ENCODE data around the gene KCNV2. TPM values are rescaled to one million over a fixed set of nuclear protein-coding genes. Genes with fewer than 3 reads are reported as not detected.

Gene KCNV2
- total and polyA plus RNA-seq, 2 of the 13 experiments (the other 11 are each of a cell fraction or from before 2014, with no cell fraction given): not detected

GRCh38 chr9:2675834-2676233 is 41.5 kb upstream of the KCNV2 start (continued):
- no peak for TF ChIP-seq ZNF570 (CRISPR knock-in tag; IDR thresholded peaks at IDR 0.05; ENCODE audit: borderline replicate concordance)
- no peak for TF ChIP-seq FOXC1 (CRISPR knock-in tag; IDR thresholded peaks at IDR 0.05; ENCODE audit: borderline replicate concordance)
- TF ChIP-seq DMTF1 (CRISPR knock-in tag; IDR thresholded peaks at IDR 0.05): no peak
- TF ChIP-seq ZNF318 (CRISPR knock-in tag; IDR thresholded peaks at IDR 0.05): no peak
- no peak for TF ChIP-seq ZNF773 (CRISPR knock-in tag; IDR thresholded peaks at IDR 0.05; ENCODE audit: borderline replicate concordance)
- TF ChIP-seq CEBPG (CRISPR knock-in tag; IDR thresholded peaks at IDR 0.05): no peak
